ENCODE data around the gene VAV2. TPM values are rescaled to one million over a fixed set of nuclear protein-coding genes. Genes with fewer than 3 reads are reported as not detected.

VAV2 gene
- total RNA-seq, 1 experiment from 2014 or later, result 30.7 TPM

GRCh38 chr9:133822430-133823065 is 169.6 kb downstream of the VAV2 start:
- CTCF ChIA-PET, result interaction anchor here (0.6 kb wide), 1 partner anchor 50 kb away, joined by 5 read pairs; no protein-coding TSS in a partner anchor
- Mint-ChIP-seq H3K9me3 (ENCODE audit: low read depth, unreplicated experiment) (no peaks in the 10 kb centered on the region), H3K36me3 (ENCODE audit: insufficient read depth, unreplicated experiment) (peaks cover 6% of the 10 kb centered on the region), H3K4me1 (ENCODE audit: low read depth, unreplicated experiment) (no peaks in the 10 kb centered on the region), H3K27ac (ENCODE audit: unreplicated experiment) (no peak overlapping the region), H3K4me3 (ENCODE audit: low read depth, unreplicated experiment) (no peak overlapping the region), H3K27me3 (ENCODE audit: unreplicated experiment) (no peaks in the 10 kb centered on the region)
- BruUV-seq (replicated peaks), result no TSS peak
- intact Hi-C loops (cut with micrococcal nuclease; ENCODE audit: unreplicated experiment), result no loop called here
- TF ChIP-seq CTCF (IDR thresholded peaks at IDR 0.05; ENCODE audit: unreplicated experiment), result no peak
- no peak for DNase-seq

GRCh38 chr9:133821601-133822429 is 170.3 kb downstream of the VAV2 start:
- Mint-ChIP-seq H3K27me3 (ENCODE audit: unreplicated experiment) (no peaks in the 10 kb centered on the region), H3K27ac (ENCODE audit: unreplicated experiment) (no peak overlapping the region), H3K4me3 (ENCODE audit: low read depth, unreplicated experiment) (no peak overlapping the region), H3K4me1 (ENCODE audit: low read depth, unreplicated experiment) (no peaks in the 10 kb centered on the region), H3K9me3 (ENCODE audit: low read depth, unreplicated experiment) (no peaks in the 10 kb centered on the region), H3K36me3 (ENCODE audit: insufficient read depth, unreplicated experiment) (peaks cover 6% of the 10 kb centered on the region)
- intact Hi-C loops (cut with micrococcal nuclease; ENCODE audit: unreplicated experiment), result no loop called here
- no peak for TF ChIP-seq CTCF (IDR thresholded peaks at IDR 0.05; ENCODE audit: unreplicated experiment)
- BruUV-seq (replicated peaks), result no TSS peak
- CTCF ChIA-PET, result interaction anchor here (0.6 kb wide), 1 partner anchor 49 kb away, joined by 5 read pairs; no protein-coding TSS in a partner anchor
- no peak for DNase-seq

GRCh38 chr9:133819923-133820322 is 172.2 kb downstream of the VAV2 start:
- TF ChIP-seq CTCF (IDR thresholded peaks at IDR 0.05; ENCODE audit: unreplicated experiment), result no peak
- Mint-ChIP-seq H3K27ac (ENCODE audit: unreplicated experiment) (no peak overlapping the region), H3K4me1 (ENCODE audit: low read depth, unreplicated experiment) (no peaks in the 10 kb centered on the region), H3K27me3 (ENCODE audit: unreplicated experiment) (no peaks in the 10 kb centered on the region), H3K4me3 (ENCODE audit: low read depth, unreplicated experiment) (no peak overlapping the region), H3K9me3 (ENCODE audit: low read depth, unreplicated experiment) (no peaks in the 10 kb centered on the region), H3K36me3 (ENCODE audit: insufficient read depth, unreplicated experiment) (peaks cover 6% of the 10 kb centered on the region)
- DNase-seq, result no peak
- intact Hi-C loops (cut with micrococcal nuclease; ENCODE audit: unreplicated experiment), result no loop called here
- no TSS peak for BruUV-seq (replicated peaks)
- CTCF ChIA-PET, result no interaction called here

GRCh38 chr9:133818444-133818843 is 173.7 kb downstream of the VAV2 start:
- Mint-ChIP-seq H3K36me3 (ENCODE audit: insufficient read depth, unreplicated experiment) (peaks cover 8% of the 10 kb centered on the region), H3K9me3 (ENCODE audit: low read depth, unreplicated experiment) (no peaks in the 10 kb centered on the region), H3K4me3 (ENCODE audit: low read depth, unreplicated experiment) (no peak overlapping the region), H3K27me3 (ENCODE audit: unreplicated experiment) (no peaks in the 10 kb centered on the region), H3K27ac (ENCODE audit: unreplicated experiment) (no peak overlapping the region), H3K4me1 (ENCODE audit: low read depth, unreplicated experiment) (no peaks in the 10 kb centered on the region)
- TF ChIP-seq CTCF (IDR thresholded peaks at IDR 0.05; ENCODE audit: unreplicated experiment), result no peak
- intact Hi-C loops (cut with micrococcal nuclease; ENCODE audit: unreplicated experiment), result no loop called here
- BruUV-seq (replicated peaks), result no TSS peak
- DNase-seq, result no peak
- CTCF ChIA-PET, result no interaction called here

All from Calu3 (cell line).